ENCODE measurements around the gene DICER1.

DNA sequence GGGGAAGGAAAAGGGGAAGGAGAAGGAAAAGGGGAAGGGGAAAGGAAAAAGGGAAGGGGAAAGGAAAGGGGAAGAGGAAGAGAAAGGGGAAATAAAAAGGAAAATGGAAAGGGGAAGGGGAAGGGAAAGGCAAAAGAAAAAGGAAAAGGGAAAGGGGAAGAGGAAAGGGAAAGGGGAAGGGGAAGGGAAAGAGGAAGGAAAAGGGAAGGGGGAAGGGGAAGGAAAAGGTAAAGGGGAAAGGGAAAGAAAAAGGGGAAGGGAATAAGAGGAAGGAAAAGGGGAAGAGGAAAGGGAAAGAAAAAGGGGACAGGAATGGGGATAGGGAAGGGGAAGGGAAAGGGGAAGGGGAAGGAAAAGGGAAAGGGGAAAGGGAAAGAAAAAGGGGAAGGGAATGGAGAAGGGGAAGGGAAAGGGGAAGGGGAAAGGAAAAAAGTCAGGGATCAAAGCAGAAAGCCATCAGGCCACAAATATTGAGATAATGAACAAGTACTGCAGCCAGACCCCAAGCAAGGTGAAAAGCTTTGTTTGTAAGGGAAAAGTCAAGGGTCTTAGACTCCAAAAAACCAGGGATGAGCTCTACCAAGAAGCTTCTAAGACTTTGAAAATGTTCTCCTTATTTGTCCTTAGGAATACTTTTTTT lies 20.0 kb downstream of the DICER1 start:
- TF ChIP-seq, protein P1, sequence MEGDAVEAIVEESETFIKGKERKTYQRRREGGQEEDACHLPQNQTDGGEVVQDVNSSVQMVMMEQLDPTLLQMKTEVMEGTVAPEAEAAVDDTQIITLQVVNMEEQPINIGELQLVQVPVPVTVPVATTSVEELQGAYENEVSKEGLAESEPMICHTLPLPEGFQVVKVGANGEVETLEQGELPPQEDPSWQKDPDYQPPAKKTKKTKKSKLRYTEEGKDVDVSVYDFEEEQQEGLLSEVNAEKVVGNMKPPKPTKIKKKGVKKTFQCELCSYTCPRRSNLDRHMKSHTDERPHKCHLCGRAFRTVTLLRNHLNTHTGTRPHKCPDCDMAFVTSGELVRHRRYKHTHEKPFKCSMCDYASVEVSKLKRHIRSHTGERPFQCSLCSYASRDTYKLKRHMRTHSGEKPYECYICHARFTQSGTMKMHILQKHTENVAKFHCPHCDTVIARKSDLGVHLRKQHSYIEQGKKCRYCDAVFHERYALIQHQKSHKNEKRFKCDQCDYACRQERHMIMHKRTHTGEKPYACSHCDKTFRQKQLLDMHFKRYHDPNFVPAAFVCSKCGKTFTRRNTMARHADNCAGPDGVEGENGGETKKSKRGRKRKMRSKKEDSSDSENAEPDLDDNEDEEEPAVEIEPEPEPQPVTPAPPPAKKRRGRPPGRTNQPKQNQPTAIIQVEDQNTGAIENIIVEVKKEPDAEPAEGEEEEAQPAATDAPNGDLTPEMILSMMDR (IDR thresholded peaks at IDR 0.05; ENCODE audit: low read depth, low read length) = no peak
- no peak for TF ChIP-seq EZH2phosphoT487 (IDR thresholded peaks at IDR 0.05; ENCODE audit: low read depth)
